K562 (cell line): ENCODE data around the gene RUNX3.

Experiments
- E2F8 ChIP-seq: fragments of 450-650 bp; IDR thresholded peaks from 2 replicates; pipeline ENCODE4 v1.7.1; 2018; ENCODE audit warnings: mild to moderate bottlenecking, low read depth; ENCODE audit not compliant: partially characterized antibody
- EGR1 ChIP-seq: fragments of 450-650 bp; conservative IDR thresholded peaks from 2 replicates; pipeline ENCODE4 v1.6.1; 2017; ENCODE audit warnings: mild to moderate bottlenecking
- EZH2 ChIP-seq: IDR thresholded peaks from 2 replicates; pipeline ENCODE4 v1.6.1; 2012; ENCODE audit warnings: low read depth, mild to moderate bottlenecking, inconsistent platforms, low read length, borderline replicate concordance
- MAX ChIP-seq: sonication (generic); formaldehyde crosslinking; IDR thresholded peaks from 2 replicates; pipeline ENCODE4 v1.9.0; 2022; ENCODE audit warnings: mild to moderate bottlenecking, missing genetic modification reagents
- NCOA1 ChIP-seq: fragments of 450-650 bp; IDR thresholded peaks from 2 replicates; pipeline ENCODE4 v1.6.1; 2016; ENCODE audit warnings: low read depth
- NCOA2 ChIP-seq, 2 experiments: fragments of 450-650 bp; IDR thresholded peaks; 2 replicates each; pipeline ENCODE4 v1.6.1; 2018; ENCODE audit warnings: mild to moderate bottlenecking in 2 of 2, moderate library complexity in 1 of 2; ENCODE audit not compliant: partially characterized antibody in 2 of 2
- POLR2A ChIP-seq: fragments of 450-650 bp; conservative IDR thresholded peaks from 2 replicates; pipeline ENCODE4 v1.6.1; 2016
- TAF1 ChIP-seq: IDR thresholded peaks from 2 replicates; pipeline ENCODE4 v1.6.1; 2011; ENCODE audit warnings: mild to moderate bottlenecking, low read length, moderate library complexity; ENCODE audit not compliant: insufficient read depth, control insufficient read depth, severe bottlenecking; ENCODE audit errors: extremely low read depth
- U2AF2 ChIP-seq: fragments of 200-400 bp; formaldehyde crosslinking; optimal IDR thresholded peaks from 2 replicates; pipeline ENCODE3; 2017; ENCODE audit warnings: low read depth, mild to moderate bottlenecking, low read length
- ZFX ChIP-seq: sonication (generic); formaldehyde crosslinking; IDR thresholded peaks from 2 replicates; pipeline ENCODE4 v1.8.0; 2022; ENCODE audit warnings: mild to moderate bottlenecking, missing genetic modification reagents, moderate library complexity
- TF ChIP-seq, protein P1 (sequence below), 3 experiments: IDR thresholded peaks in 2 of 3; conservative IDR thresholded peaks in 1 of 3; 2 replicates each; pipeline ENCODE4 v1.5.1; 2011 to 2012; ENCODE audit warnings: low read length in 3 of 3, mild to moderate bottlenecking in 3 of 3, control low read depth in 2 of 3, improper control_type of control experiment in 1 of 3, inconsistent platforms in 1 of 3, low read depth in 1 of 3, mixed read lengths in 1 of 3, moderate library complexity in 1 of 3; ENCODE audit not compliant: insufficient read depth in 2 of 3
- TF ChIP-seq, protein P2 (sequence below): fragments of 450-650 bp; formaldehyde crosslinking; IDR thresholded peaks from 2 replicates; pipeline ENCODE4 v1.4.0; 2020; ENCODE audit warnings: mild to moderate bottlenecking, moderate library complexity
- TF ChIP-seq, protein P3 (sequence below): fragments of 450-650 bp; IDR thresholded peaks from 2 replicates; pipeline ENCODE4 v1.6.1; 2016; ENCODE audit warnings: antibody characterized with exemption
- TF ChIP-seq, protein P4 (sequence below), 2 experiments: fragments of 450-650 bp; conservative IDR thresholded peaks; 2 replicates each; pipeline ENCODE4 v1.6.1; 2017; ENCODE audit warnings: mild to moderate bottlenecking in 2 of 2, moderate library complexity in 2 of 2

DNA sequence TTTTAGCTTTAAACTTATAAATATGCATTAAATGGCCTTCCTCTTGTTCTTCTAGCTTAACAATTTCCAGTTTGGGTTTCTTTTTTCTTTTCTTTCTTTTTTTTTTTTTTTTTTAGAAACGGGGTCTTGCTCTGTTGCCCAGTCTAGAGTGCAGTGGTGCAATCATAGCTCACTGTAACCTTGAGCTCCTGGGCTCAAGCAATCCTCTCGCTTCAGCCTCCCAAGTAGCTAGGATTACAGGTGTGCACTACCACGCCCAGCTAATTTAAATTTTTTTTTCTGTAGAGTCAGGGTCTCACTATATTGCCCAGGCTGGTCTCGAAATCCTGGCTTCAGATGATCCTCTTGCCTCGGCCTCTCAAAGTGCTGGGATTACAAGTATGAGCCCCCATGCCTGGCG lies 37.9 kb upstream of the RUNX3 start:
- TF ChIP-seq, protein P1, sequence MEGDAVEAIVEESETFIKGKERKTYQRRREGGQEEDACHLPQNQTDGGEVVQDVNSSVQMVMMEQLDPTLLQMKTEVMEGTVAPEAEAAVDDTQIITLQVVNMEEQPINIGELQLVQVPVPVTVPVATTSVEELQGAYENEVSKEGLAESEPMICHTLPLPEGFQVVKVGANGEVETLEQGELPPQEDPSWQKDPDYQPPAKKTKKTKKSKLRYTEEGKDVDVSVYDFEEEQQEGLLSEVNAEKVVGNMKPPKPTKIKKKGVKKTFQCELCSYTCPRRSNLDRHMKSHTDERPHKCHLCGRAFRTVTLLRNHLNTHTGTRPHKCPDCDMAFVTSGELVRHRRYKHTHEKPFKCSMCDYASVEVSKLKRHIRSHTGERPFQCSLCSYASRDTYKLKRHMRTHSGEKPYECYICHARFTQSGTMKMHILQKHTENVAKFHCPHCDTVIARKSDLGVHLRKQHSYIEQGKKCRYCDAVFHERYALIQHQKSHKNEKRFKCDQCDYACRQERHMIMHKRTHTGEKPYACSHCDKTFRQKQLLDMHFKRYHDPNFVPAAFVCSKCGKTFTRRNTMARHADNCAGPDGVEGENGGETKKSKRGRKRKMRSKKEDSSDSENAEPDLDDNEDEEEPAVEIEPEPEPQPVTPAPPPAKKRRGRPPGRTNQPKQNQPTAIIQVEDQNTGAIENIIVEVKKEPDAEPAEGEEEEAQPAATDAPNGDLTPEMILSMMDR (IDR thresholded peaks at IDR 0.05 in 2 of 3, conservative IDR thresholded peaks at IDR 0.05 in 1 of 3; ENCODE audit: insufficient read depth in 2 of 3, low read depth in 1 of 3, low read length in 3 of 3) = no peak
- TF ChIP-seq NCOA1 (no peak), U2AF2 (no peak), TAF1 (no peak), EZH2 (no peak), NCOA2 (IDR thresholded peaks at IDR 0.05; ENCODE audit: partially characterized antibody in 2 of 2) (no peak), MAX (CRISPR knock-in tag) (no peak), ZFX (CRISPR knock-in tag) (no peak), E2F8 (no peak), POLR2A (no peak), EGR1 (no peak)
- TF ChIP-seq, protein P2, sequence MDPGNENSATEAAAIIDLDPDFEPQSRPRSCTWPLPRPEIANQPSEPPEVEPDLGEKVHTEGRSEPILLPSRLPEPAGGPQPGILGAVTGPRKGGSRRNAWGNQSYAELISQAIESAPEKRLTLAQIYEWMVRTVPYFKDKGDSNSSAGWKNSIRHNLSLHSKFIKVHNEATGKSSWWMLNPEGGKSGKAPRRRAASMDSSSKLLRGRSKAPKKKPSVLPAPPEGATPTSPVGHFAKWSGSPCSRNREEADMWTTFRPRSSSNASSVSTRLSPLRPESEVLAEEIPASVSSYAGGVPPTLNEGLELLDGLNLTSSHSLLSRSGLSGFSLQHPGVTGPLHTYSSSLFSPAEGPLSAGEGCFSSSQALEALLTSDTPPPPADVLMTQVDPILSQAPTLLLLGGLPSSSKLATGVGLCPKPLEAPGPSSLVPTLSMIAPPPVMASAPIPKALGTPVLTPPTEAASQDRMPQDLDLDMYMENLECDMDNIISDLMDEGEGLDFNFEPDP = no peak
- TF ChIP-seq, protein P3, sequence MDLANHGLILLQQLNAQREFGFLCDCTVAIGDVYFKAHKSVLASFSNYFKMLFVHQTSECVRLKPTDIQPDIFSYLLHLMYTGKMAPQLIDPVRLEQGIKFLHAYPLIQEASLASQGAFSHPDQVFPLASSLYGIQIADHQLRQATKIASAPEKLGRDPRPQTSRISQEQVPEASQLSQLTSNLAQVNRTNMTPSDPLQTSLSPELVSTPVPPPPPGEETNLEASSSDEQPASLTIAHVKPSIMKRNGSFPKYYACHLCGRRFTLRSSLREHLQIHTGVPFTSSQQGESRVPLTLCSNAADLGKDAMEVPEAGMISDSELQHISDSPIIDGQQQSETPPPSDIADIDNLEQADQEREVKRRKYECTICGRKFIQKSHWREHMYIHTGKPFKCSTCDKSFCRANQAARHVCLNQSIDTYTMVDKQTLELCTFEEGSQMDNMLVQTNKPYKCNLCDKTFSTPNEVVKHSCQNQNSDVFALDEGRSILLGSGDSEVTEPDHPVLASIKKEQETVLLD = no peak
- TF ChIP-seq, protein P4, sequence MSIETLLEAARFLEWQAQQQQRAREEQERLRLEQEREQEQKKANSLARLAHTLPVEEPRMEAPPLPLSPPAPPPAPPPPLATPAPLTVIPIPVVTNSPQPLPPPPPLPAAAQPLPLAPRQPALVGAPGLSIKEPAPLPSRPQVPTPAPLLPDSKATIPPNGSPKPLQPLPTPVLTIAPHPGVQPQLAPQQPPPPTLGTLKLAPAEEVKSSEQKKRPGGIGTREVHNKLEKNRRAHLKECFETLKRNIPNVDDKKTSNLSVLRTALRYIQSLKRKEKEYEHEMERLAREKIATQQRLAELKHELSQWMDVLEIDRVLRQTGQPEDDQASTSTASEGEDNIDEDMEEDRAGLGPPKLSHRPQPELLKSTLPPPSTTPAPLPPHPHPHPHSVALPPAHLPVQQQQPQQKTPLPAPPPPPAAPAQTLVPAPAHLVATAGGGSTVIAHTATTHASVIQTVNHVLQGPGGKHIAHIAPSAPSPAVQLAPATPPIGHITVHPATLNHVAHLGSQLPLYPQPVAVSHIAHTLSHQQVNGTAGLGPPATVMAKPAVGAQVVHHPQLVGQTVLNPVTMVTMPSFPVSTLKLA (conservative IDR thresholded peaks at IDR 0.05) = no peak
